GM19193 (cell line): ENCODE data around the gene HNRNPD.

Experiments used
- POLR2A ChIP-seq: IDR thresholded peaks from 4 replicates; pipeline ENCODE4 v1.6.1; 2011; ENCODE audit not compliant: insufficient read depth, insufficient read length; ENCODE audit errors: extremely low read depth

HNRNPD gene

GRCh38 chr4:82381235-82381634 lies 7.4 kb upstream of the HNRNPD start:
- TF ChIP-seq POLR2A = no peak

GRCh38 chr4:82380831-82381230 lies 7.0 kb upstream of the HNRNPD start:
- no peak for TF ChIP-seq POLR2A

GRCh38 chr4:82380344-82380743 lies 6.6 kb upstream of the HNRNPD start:
- no peak for TF ChIP-seq POLR2A

- TF ChIP-seq POLR2A = no peak
These were observed 2.3 kb upstream of the HNRNPD start for GRCh38 chr4:82376109-82376508.

GRCh38 chr4:82373486-82373815 lies 340 bp downstream of the HNRNPD start:
- TF ChIP-seq POLR2A = no peak

- no peak for TF ChIP-seq POLR2A
These were observed 990 bp downstream of the HNRNPD start for GRCh38 chr4:82372517-82373485.

- no peak for TF ChIP-seq POLR2A
These were observed 2.3 kb downstream of the HNRNPD start for GRCh38 chr4:82371497-82371896.

GRCh38 chr4:82367438-82368097 lies 6.2 kb downstream of the HNRNPD start:
- TF ChIP-seq POLR2A = no peak

GRCh38 chr4:82363896-82364487 lies 9.8 kb downstream of the HNRNPD start:
- TF ChIP-seq POLR2A = no peak

- no peak for TF ChIP-seq POLR2A
These were observed 11.2 kb downstream of the HNRNPD start for GRCh38 chr4:82362565-82362964.

GRCh38 chr4:82360298-82361177 lies 13.3 kb downstream of the HNRNPD start:
- TF ChIP-seq POLR2A = no peak

GRCh38 chr4:82358847-82359246 lies 14.9 kb downstream of the HNRNPD start:
- TF ChIP-seq POLR2A = no peak

GRCh38 chr4:82357640-82358039 lies 16.2 kb downstream of the HNRNPD start:
- no peak for TF ChIP-seq POLR2A

- no peak for TF ChIP-seq POLR2A
These were observed 19.0 kb downstream of the HNRNPD start for GRCh38 chr4:82354788-82355187.

GRCh38 chr4:82352825-82353366 lies 20.9 kb downstream of the HNRNPD start:
- no peak for TF ChIP-seq POLR2A

- TF ChIP-seq POLR2A = no peak
These were observed 21.5 kb downstream of the HNRNPD start for GRCh38 chr4:82352118-82352824.
